HepG2 (cell line): ENCODE results near the gene PTPRD.

ENCODE experiments used
- CSRNP1 ChIP-seq: sonication (generic); formaldehyde crosslinking; IDR thresholded peaks from 2 replicates; pipeline ENCODE4 v1.8.1; 2023; ENCODE audit warnings: mild to moderate bottlenecking, missing genetic modification reagents
- EZH2 ChIP-seq: conservative IDR thresholded peaks from 2 replicates; pipeline ENCODE4 v1.6.1; 2012; ENCODE audit warnings: mild to moderate bottlenecking, low read depth, low read length, moderate library complexity
- MED1 ChIP-seq: sonication (generic); formaldehyde crosslinking; IDR thresholded peaks from 2 replicates; pipeline ENCODE4 v1.4.0; 2020; ENCODE audit warnings: missing genetic modification reagents
- PAXIP1 ChIP-seq: sonication (generic); formaldehyde crosslinking; conservative IDR thresholded peaks from 2 replicates; pipeline ENCODE4 v1.4.0; 2020; ENCODE audit warnings: mild to moderate bottlenecking, missing genetic modification reagents, moderate library complexity
- U2AF1 ChIP-seq: fragments of 200-400 bp; formaldehyde crosslinking; optimal IDR thresholded peaks from 2 replicates; pipeline ENCODE3; 2017; ENCODE audit warnings: mild to moderate bottlenecking, low read depth, low read length
- USF2 ChIP-seq, 2 experiments: sonication (generic) in 1 of 2; formaldehyde crosslinking in 1 of 2; IDR thresholded peaks; 2 replicates each; pipeline versions ENCODE4 v1.5.1 to v1.6.1; 2011 to 2020; ENCODE audit warnings: borderline replicate concordance in 1 of 2, low read depth in 1 of 2, low read length in 1 of 2, mild to moderate bottlenecking in 1 of 2, missing genetic modification reagents in 1 of 2, moderate library complexity in 1 of 2

- TF ChIP-seq MED1, result no peak
- TF ChIP-seq U2AF1, result no peak
- no peak for TF ChIP-seq USF2 (IDR thresholded peaks at IDR 0.05; ENCODE audit: low read depth, low read length)
- no peak for TF ChIP-seq USF2 (CRISPR knock-in tag; IDR thresholded peaks at IDR 0.05; ENCODE audit: borderline replicate concordance)
- TF ChIP-seq EZH2, result no peak
- no peak for TF ChIP-seq CSRNP1 (CRISPR knock-in tag)
- no peak for TF ChIP-seq PAXIP1 (CRISPR knock-in tag)
These were observed 2347.5 kb downstream of the PTPRD start for GRCh38 chr9:8265281-8265680.
